Skeletal muscle tissue (tissue), 4 donors: ENCODE measurements around the gene FOXE1. TPM values are rescaled to one million over a fixed set of nuclear protein-coding genes. Genes with fewer than 3 reads are reported as not detected.

ENCODE experiments used
- H3K27ac ChIP-seq: one replicate; pipeline ENCODE4 v1.7.0; 2013; ENCODE audit warnings: mild to moderate bottlenecking, low read depth, low read length, inconsistent platforms
- H3K27me3 ChIP-seq, 3 donors: one replicate each; pipeline ENCODE4 v1.7.0; 2013; ENCODE audit warnings: low read length in 3 of 3; ENCODE audit not compliant: control insufficient read depth in 3 of 3, insufficient read depth in 3 of 3
- H3K36me3 ChIP-seq, 3 donors: one replicate each; pipeline ENCODE4 v1.7.0; 2013; ENCODE audit warnings: low read length in 3 of 3; ENCODE audit not compliant: control insufficient read depth in 3 of 3, insufficient read depth in 3 of 3
- H3K4me1 ChIP-seq, 3 donors: one replicate each; pipeline ENCODE4 v1.7.0; 2013; ENCODE audit warnings: low read length in 3 of 3, mild to moderate bottlenecking in 3 of 3; ENCODE audit not compliant: control insufficient read depth in 3 of 3, insufficient read depth in 3 of 3
- H3K4me3 ChIP-seq, 3 donors: one replicate each; pipeline ENCODE4 v1.7.0; 2013; ENCODE audit warnings: low read length in 3 of 3
- H3K9ac ChIP-seq, 3 donors: one replicate each; pipeline ENCODE4 v1.7.0; 2013; ENCODE audit warnings: low read length in 3 of 3, mild to moderate bottlenecking in 3 of 3, moderate library complexity in 2 of 3, low read depth in 1 of 3
- H3K9me3 ChIP-seq, 3 donors: one replicate each; pipeline ENCODE4 v1.7.0; 2013; ENCODE audit warnings: low read length in 3 of 3; ENCODE audit not compliant: control insufficient read depth in 3 of 3
- total RNA-seq: library from RNA; depleted of rRNA; stranded (reverse); fragments of >200 nt; gene quantifications from one replicate; pipeline ENCODE4 v1.2.3, GENCODE V29; 2014
- donor health status: Osteomylitis.

The FOXE1 gene
- total RNA-seq, 1 donor from 2014 or later: not detected

GRCh38 chr9:97813072-97813471 is 40.0 kb upstream of the FOXE1 start:
- peaks cover 0 to 3% (median 0%) of the 10 kb centered on the region in 3 donors for H3K4me1 ChIP-seq
- H3K4me3 ChIP-seq: no peak overlapping the region
- peaks cover 0 to 2% (median 0%) of the 10 kb centered on the region in 3 donors for H3K9me3 ChIP-seq
- no peak overlapping the region for H3K9ac ChIP-seq
- peaks cover 3 to 7% (median 6%) of the 10 kb centered on the region in 3 donors for H3K27me3 ChIP-seq
- no peaks in the 10 kb centered on the region for H3K36me3 ChIP-seq
- H3K27ac ChIP-seq: no peak overlapping the region

DNA sequence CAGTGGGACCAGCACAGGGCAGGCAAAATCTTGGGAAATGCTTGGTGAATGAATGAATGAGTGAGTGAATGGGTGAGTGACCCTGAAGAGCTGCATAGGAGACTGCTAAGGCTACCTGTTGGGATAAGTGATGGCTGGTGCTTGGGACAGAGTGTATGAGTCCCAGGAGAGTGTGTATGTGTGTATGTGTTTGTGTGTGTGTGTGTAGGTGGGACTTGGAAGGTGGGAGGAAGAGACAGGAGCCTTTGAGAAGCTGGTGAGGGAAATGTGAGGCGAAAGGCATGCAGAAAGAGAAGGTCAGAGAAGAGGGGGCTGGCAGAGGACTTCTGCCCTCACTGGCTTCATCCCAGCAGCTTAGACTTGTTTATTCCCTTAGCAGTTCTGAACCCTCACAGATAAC is 33.3 kb upstream of the FOXE1 start:
- no peak overlapping the region for H3K9ac ChIP-seq
- no peak overlapping the region for H3K4me3 ChIP-seq
- peaks cover 0 to 14% (median 2%) of the 10 kb centered on the region in 3 donors for H3K27me3 ChIP-seq
- H3K36me3 ChIP-seq: no peaks in the 10 kb centered on the region
- H3K4me1 ChIP-seq: no peaks in the 10 kb centered on the region
- no peak overlapping the region for H3K27ac ChIP-seq
- peaks cover 0 to 6% (median 0%) of the 10 kb centered on the region in 3 donors for H3K9me3 ChIP-seq

- Histone ChIP-seq H3K27me3 (peaks cover 0 to 14% (median 2%) of the 10 kb centered on the region in 3 donors), H3K4me1 (no peaks in the 10 kb centered on the region), H3K4me3 (no peak overlapping the region), H3K36me3 (no peaks in the 10 kb centered on the region), H3K9me3 (peaks cover 0 to 6% (median 0%) of the 10 kb centered on the region in 3 donors), H3K9ac (no peak overlapping the region), H3K27ac (no peak overlapping the region)
Measured at GRCh38 chr9:97820373-97820772, 32.7 kb upstream of the FOXE1 start.

- H3K4me3 ChIP-seq: no peak overlapping the region
- H3K27me3 ChIP-seq: peaks cover 3 to 28% (median 4%) of the 10 kb centered on the region in 3 donors
- H3K9ac ChIP-seq: no peak overlapping the region
- H3K27ac ChIP-seq: no peak overlapping the region
- H3K9me3 ChIP-seq: no peaks in the 10 kb centered on the region
- H3K4me1 ChIP-seq: no peaks in the 10 kb centered on the region
- H3K36me3 ChIP-seq: no peaks in the 10 kb centered on the region
Measured at GRCh38 chr9:97830884-97831829, 21.9 kb upstream of the FOXE1 start.

- peaks cover 3 to 24% (median 4%) of the 10 kb centered on the region in 3 donors for H3K27me3 ChIP-seq
- H3K9me3 ChIP-seq: no peaks in the 10 kb centered on the region
- no peak overlapping the region for H3K27ac ChIP-seq
- H3K4me3 ChIP-seq: no peak overlapping the region
- H3K9ac ChIP-seq: no peak overlapping the region
- H3K36me3 ChIP-seq: no peaks in the 10 kb centered on the region
- H3K4me1 ChIP-seq: no peaks in the 10 kb centered on the region
Measured at GRCh38 chr9:97831843-97832636, 21.0 kb upstream of the FOXE1 start.

DNA sequence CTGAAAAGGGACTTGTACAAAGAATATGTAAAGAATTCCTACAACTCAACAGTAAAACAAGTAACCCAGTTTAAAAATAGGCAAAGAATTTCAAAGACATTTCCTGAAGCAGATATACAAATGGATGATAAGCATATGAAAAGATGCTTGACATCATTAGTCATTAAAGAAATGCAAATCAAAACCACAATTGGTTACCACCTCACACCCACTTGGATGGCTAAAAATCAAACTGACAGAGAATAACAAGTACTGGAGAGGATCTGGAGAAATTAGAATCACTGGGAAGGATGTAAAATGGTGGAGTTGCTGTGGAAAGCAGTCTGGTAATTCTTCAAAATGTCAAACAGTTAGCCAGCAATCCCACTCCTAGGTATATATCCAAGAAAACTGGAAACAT is 12.5 kb upstream of the FOXE1 start:
- Histone ChIP-seq H3K27ac (no peak overlapping the region), H3K9me3 (no peaks in the 10 kb centered on the region), H3K4me1 (no peaks in the 10 kb centered on the region), H3K27me3 (peaks cover 11 to 19% (median 16%) of the 10 kb centered on the region in 3 donors), H3K4me3 (no peak overlapping the region), H3K9ac (no peak overlapping the region), H3K36me3 (no peaks in the 10 kb centered on the region)

GRCh38 chr9:97842960-97843359 is 10.1 kb upstream of the FOXE1 start:
- H3K36me3 ChIP-seq: no peaks in the 10 kb centered on the region
- peaks cover 35 to 42% (median 39%) of the 10 kb centered on the region in 3 donors for H3K27me3 ChIP-seq
- no peak overlapping the region for H3K9ac ChIP-seq
- H3K4me3 ChIP-seq: no peak overlapping the region
- H3K4me1 ChIP-seq: peaks cover 0 to 3% (median 1%) of the 10 kb centered on the region in 3 donors
- no peaks in the 10 kb centered on the region for H3K9me3 ChIP-seq
- H3K27ac ChIP-seq: no peak overlapping the region

DNA sequence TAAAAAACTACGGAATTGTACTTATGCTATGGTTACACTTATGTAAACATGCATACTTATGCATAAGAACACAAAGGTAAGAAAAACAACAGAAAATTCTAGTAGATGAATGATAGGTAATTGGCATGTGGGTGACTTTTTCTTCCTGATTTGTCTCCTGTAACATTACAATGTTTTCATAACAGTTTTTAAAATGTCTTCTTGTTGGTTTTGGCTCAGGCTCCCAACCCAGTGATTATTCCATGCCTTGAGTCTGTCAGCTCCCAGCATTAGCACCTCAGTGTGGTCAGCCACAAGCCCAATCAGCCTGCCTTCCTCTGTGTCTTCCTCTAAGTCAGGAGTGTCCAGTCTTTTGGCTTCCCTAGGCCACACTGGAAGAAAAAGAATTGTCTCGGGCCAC is 7.9 kb upstream of the FOXE1 start:
- H3K4me1 ChIP-seq: peaks cover 5 to 12% (median 9%) of the 10 kb centered on the region in 3 donors
- H3K9ac ChIP-seq: no peak overlapping the region
- peaks cover 56 to 64% (median 58%) of the 10 kb centered on the region in 3 donors for H3K27me3 ChIP-seq
- no peak overlapping the region for H3K27ac ChIP-seq
- no peaks in the 10 kb centered on the region for H3K9me3 ChIP-seq
- H3K36me3 ChIP-seq: no peaks in the 10 kb centered on the region
- H3K4me3 ChIP-seq: no peak overlapping the region

DNA sequence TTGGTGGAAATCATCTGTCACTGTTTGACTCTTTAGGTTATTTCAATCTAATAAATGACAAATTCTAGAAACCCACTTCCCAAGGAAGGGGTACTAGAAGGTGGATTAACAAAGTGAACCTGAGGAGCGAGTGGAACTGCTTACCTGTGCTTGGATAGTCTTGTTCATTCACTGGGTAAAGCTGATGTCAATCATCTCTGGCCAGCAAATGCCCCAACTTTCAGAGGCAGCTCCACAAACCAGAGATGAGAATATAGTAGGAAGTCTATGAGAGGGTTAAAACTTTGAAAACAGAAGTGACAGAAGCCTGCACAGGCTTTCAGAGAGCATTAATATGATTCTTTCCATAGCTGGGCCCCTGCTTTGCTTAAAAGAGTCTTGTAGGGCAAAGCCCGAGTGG is 7.3 kb upstream of the FOXE1 start:
- no peak overlapping the region for H3K4me3 ChIP-seq
- H3K36me3 ChIP-seq: no peaks in the 10 kb centered on the region
- no peaks in the 10 kb centered on the region for H3K9me3 ChIP-seq
- H3K27me3 ChIP-seq: peaks cover 60 to 66% (median 63%) of the 10 kb centered on the region in 3 donors
- peaks cover 5 to 12% (median 9%) of the 10 kb centered on the region in 3 donors for H3K4me1 ChIP-seq
- H3K9ac ChIP-seq: no peak overlapping the region
- H3K27ac ChIP-seq: no peak overlapping the region
